Coronary artery (tissue), 2 donors: Measurements from ENCODE around the gene IGF2.

ENCODE experiments used
- DNase-seq: peaks from one replicate; pipeline ENCODE4 v3.0.0-alpha.2; 2017; ENCODE audit warnings: low spot score
- H3K27ac ChIP-seq, 2 donors: fragments of 200-600 bp; sonication (generic); one replicate each; pipeline ENCODE4 v1.5.1; 2016 to 2019
- H3K4me3 ChIP-seq: fragments of 200-600 bp; sonication (generic); 2 replicates; pipeline ENCODE4 v1.5.1; 2016; ENCODE audit warnings: mild to moderate bottlenecking, moderate library complexity
- TF ChIP-seq, protein P1 (sequence below): fragments of 200-600 bp; sonication (generic); IDR thresholded peaks from one replicate; pipeline ENCODE4 v1.5.1; 2019; ENCODE audit warnings: antibody characterized with exemption

The IGF2 gene

GRCh38 chr11:2176389-2176900 is 37.3 kb upstream of the IGF2 start:
- TF ChIP-seq, protein P1, sequence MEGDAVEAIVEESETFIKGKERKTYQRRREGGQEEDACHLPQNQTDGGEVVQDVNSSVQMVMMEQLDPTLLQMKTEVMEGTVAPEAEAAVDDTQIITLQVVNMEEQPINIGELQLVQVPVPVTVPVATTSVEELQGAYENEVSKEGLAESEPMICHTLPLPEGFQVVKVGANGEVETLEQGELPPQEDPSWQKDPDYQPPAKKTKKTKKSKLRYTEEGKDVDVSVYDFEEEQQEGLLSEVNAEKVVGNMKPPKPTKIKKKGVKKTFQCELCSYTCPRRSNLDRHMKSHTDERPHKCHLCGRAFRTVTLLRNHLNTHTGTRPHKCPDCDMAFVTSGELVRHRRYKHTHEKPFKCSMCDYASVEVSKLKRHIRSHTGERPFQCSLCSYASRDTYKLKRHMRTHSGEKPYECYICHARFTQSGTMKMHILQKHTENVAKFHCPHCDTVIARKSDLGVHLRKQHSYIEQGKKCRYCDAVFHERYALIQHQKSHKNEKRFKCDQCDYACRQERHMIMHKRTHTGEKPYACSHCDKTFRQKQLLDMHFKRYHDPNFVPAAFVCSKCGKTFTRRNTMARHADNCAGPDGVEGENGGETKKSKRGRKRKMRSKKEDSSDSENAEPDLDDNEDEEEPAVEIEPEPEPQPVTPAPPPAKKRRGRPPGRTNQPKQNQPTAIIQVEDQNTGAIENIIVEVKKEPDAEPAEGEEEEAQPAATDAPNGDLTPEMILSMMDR: no peak
- Histone ChIP-seq H3K27ac (no peak overlapping the region), H3K4me3 (no peak overlapping the region)
- DNase-seq: no peak

DNA sequence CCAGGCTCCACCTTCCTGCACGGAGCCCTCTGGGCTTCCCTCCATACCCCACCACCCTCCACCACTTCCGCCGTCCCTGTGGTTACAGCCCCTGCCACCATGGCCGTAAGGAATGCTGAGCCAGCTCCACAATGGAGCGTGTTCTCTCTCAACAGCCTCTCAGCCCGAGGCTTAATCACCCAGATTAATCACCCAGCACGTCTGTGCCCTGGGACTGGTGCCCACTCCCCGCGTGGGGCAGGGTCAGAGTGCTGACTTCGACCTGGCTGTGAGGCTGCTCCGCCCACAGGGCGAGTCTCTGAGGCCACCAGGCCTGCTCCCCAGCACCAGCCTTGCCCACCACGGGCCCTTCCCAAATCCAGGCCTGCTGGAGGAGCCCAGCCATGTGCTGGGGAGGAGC is 36.5 kb upstream of the IGF2 start:
- Histone ChIP-seq H3K27ac (no peak overlapping the region), H3K4me3 (no peak overlapping the region)
- TF ChIP-seq, protein P1: no peak
- DNase-seq: no peak

- TF ChIP-seq, protein P1: no peak
- DNase-seq: no peak
- H3K27ac ChIP-seq: no peak overlapping the region
- no peak overlapping the region for H3K4me3 ChIP-seq
These were observed 35.2 kb upstream of the IGF2 start for GRCh38 chr11:2174361-2174760.

GRCh38 chr11:2173761-2174160 is 34.6 kb upstream of the IGF2 start:
- DNase-seq: no peak
- Histone ChIP-seq H3K4me3 (no peak overlapping the region), H3K27ac (no peak overlapping the region)
- TF ChIP-seq, protein P1: no peak

GRCh38 chr11:2173150-2173693 is 34.0 kb upstream of the IGF2 start:
- no peak overlapping the region for H3K4me3 ChIP-seq
- no peak for DNase-seq
- TF ChIP-seq, protein P1: no peak
- H3K27ac ChIP-seq: no peak overlapping the region

GRCh38 chr11:2172676-2173075 is 33.5 kb upstream of the IGF2 start:
- DNase-seq: no peak
- TF ChIP-seq, protein P1: no peak
- Histone ChIP-seq H3K4me3 (no peak overlapping the region), H3K27ac (no peak overlapping the region)

DNA sequence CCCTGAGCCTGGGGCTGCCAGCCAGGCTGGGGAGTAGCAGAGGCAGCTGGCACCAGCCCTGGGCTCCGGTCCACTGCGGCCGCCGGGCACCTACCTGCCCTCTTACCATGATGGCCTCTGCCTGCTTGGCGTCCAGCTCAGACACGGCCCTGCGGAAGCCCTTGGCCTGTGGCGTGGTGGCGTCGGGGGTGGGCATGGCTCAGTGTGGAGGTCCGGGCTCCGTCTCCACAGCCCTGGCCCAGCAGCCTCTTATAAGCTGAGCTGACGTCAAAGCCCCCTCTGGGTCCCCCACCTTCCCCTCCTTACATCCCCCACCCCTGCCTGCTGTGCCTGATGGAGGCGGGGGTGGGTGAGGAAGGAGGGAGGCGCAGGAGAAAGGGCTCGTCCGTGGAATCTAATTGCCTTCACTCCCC is 32.4 kb upstream of the IGF2 start, which contains the start of gene TH:
Gene TH, minus strand, starts transcription at position 225 of the 413 bp plus-strand sequence. Its CDS starts 29 bp downstream, at position 196.
- TF ChIP-seq, protein P1: no peak
- H3K4me3 ChIP-seq: no peak within 1 kb of the TSS
- no peak for DNase-seq
- H3K27ac ChIP-seq: no peak within 1 kb of the TSS
